Right ventricle myocardium inferior (tissue), 1 donor: Measurements from ENCODE around the gene CBX5. TPM values are rescaled to one million over a fixed set of nuclear protein-coding genes. Genes with fewer than 3 reads are reported as not detected.
A peak's percentile ranks its signal among the peaks of the same experiment; 100 is the strongest.
"Not testable (repeated sequence)": the region's sequence is repeated elsewhere in the genome, so short reads cannot be mapped to it uniquely, and the experiment has no call there.

Experiments used
- ATAC-seq: fragments of 200-7000 bp; cut with Tn5 transposase; one replicate; pipeline ENCODE4 v1.9.1; 2020; ENCODE audit warnings: mild to moderate bottlenecking, moderate library complexity
- DNase-seq: peaks from one replicate; pipeline ENCODE4 v3.0.0; 2021; ENCODE audit errors: missing footprints
- intact Hi-C: fragments of 100-400 bp; cut with DNase I; formaldehyde crosslinking; loops from one replicate; pipeline ENCODE4 v1.11.0; 2022
- long read RNA-seq: library from polyadenylated mRNA; unstranded; transcript quantifications from one replicate; pipeline ENCODE4 v2.0.0, GENCODE V29; 2021
- total RNA-seq: library from RNA; stranded (reverse); fragmentation: NEBNext Ultra II Directional; extraction: Animal tissue kit (Norgen Biotek cat#: 25700); gene quantifications from one replicate; pipeline ENCODE4 v1.2.1, GENCODE V29; 2021
- donor health status: DM: no; HTN: yes; CAD: no; lungs with severe emphysema.

CBX5 gene
- 43.0 TPM for total RNA-seq
- long read RNA-seq, full-length matches to known transcripts = 28 of 38 reads
- long read RNA-seq, partial matches to known transcripts = 2 of 38 reads
- long read RNA-seq, other reads (novel, unspliced or antisense) = 8 of 38 reads

GRCh38 chr12:54279632-54280467 lies at the start of gene CBX5:
Gene CBX5 (minus strand): TSS chr12:54280122. CDS start chr12:54257650, 22,472 bp downstream.
- intact Hi-C loops = loop anchor here (2.0 to 5.0 kb wide), 3 partner anchors 21 to 87 kb away; no protein-coding TSS in a partner anchor
- ATAC-seq (peak; percentile 91), DNase-seq (peak; percentile 99)

DNA sequence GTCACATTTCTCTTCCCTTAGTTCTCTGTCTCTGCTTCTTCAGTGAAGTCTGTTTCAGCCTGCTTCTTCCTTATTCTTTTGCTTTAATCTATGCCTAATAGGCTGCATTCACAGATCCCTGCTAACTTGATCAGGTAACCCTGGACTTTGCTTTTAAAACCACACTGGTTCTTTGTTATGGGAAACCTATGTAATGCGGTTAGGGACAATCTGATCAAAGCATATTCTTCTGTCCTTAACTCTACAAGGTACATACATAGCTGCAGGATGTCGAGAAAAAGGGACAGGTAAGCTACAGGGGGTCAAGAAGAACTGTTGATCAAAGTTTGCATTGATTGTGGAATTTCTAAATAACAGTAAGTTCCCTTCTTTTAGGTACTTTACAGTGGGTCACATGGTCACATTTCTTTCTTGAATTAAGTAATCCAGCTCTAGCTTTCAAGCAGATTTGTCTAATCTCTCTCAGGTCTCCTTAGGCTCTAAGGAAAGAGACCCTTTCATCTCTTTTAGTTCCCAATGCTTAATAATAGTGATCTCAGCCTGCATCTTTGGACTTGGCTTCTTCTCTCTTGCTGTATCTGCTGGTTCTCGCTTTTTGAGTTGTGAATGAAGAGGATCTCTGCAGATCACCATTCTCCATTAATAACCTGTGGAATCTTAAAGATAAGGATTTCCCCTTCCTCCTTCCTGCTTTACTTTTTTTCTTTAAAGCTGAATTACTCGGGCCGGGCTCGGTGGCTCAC lies 48.8 kb upstream of the CBX5 start:
- ATAC-seq (no peak), DNase-seq (no peak)
- intact Hi-C loops = no loop called here

DNA sequence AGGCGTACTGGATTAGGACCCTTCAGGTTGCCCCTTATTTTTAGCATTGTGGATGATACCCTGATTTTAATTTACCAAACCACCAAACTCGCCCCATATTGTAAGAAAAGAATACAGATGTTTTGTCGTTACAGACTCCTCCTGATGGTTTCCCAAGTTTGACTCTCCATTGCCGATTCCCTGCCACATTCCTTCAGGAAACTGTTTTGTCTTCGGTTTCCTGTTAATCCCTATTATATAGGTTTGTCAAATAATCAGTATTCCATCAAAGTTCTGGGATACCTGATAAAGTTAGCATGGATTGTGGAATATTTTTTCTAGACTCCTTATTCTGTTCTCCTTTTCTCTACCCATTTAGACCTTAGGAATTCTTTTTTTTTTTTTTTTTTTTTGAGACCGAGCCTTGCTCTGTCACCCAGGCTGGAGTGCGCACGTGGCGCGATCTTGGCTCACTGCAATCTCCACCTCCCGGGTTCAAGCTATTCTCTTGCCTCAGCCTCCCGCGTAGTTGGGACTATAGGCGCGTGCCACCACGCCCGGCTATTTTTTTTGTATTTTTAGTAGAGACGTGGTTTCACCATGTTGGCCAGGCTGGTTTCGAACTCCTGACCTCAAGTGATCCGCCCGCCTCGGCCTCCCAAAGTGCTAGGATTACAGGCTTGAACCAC lies 45.7 kb upstream of the CBX5 start:
- intact Hi-C loops = loop anchor here (1.0 kb wide), 1 partner anchor 44 kb away; no protein-coding TSS in a partner anchor
- not testable (repeated sequence) for ATAC-seq, DNase-seq

GRCh38 chr12:54324617-54325441 lies 44.9 kb upstream of the CBX5 start, which contains the start of gene COPZ1:
Gene COPZ1 (plus strand): TSS chr12:54325131. CDS start chr12:54325164, 33 bp downstream.
- peak; percentile 98 for ATAC-seq
- peak; percentile 96 for DNase-seq
- intact Hi-C loops = loop anchor here (1.0 kb wide), 1 partner anchor 44 kb away; no protein-coding TSS in a partner anchor

- DNase-seq (no peak), ATAC-seq (no peak)
- intact Hi-C loops = no loop called here
These were observed 41.4 kb upstream of the CBX5 start for GRCh38 chr12:54321363-54321762.

DNA sequence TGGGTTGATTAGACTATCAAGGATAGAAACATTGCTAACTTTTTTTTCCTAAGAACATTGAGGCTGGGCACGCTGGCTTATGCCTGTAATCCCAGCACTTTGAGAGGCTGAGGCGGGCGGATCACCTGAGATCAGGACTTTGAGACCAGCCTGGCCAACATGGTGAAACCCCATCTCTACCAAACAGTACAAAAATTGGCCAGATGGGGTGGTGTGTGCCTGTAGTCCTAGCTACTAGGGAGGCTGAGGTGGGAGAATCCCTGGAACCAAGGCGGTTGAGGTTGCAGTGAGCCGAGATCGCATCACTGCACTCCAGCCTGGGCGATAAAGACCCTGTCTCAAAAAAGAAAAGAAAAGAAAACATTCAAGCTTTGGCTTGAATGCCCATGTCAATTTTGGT lies 32.4 kb upstream of the CBX5 start:
- DNase-seq, intact Hi-C loops, ATAC-seq: not testable (repeated sequence)

GRCh38 chr12:54311051-54311450 lies 31.1 kb upstream of the CBX5 start:
- DNase-seq (no peak), ATAC-seq (no peak)
- intact Hi-C loops = no loop called here

- intact Hi-C loops = no loop called here
- DNase-seq (peak; percentile 95), ATAC-seq (peak; percentile 74)
These were observed 27.2 kb upstream of the CBX5 start for GRCh38 chr12:54306925-54307741.

DNA sequence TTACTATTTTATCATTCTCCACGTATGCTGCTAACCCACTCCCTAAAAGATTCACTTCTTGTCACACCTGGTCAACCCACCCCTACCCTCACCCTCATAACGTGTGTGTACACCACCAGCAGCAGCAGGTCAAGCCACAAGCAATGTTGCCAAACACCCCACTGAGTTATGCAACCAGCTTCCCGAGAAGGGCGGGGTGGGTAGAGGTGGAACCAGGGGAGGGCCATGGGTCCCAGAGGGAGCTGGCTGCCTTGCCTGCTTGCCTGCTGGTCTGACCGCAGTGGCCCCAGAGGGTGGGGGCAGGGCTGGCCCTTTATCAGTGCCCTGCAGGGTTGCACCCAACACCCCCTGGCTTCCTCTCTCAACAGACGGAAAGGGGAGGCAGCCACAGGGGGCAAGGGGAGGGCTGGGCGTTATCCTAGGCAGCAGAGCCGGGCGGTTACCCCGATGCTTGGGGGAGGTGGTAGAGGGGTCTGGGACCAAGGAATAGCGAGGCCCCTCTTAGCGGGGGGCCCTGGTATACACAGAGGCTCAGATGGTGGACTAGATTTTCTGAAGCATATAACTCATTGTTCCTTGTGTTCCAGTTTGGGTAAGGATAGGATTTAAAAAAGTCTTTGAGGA lies 24.4 kb upstream of the CBX5 start:
- intact Hi-C loops = no loop called here
- DNase-seq = peak; percentile 90
- ATAC-seq = peak; percentile 79

DNA sequence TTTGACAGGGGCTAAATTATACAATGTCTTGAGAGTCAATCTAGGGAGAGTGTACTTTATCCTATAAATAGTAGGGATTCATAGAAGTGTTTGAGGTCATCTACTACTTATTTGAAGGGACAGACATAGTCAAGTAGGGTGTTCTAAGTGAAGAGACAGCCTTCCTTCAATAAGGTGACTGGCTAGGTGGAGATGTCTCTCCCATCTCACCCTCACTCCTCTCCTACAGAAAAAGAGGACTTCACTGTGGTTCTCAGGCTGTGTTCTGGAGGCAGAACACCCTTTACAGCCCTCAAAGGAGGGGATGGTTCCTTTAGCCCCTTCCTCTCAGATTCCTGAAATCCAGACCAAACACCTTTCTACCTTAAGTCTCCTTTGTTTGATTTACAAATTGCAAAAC lies 23.7 kb upstream of the CBX5 start:
- intact Hi-C loops = no loop called here
- no peak for ATAC-seq
- DNase-seq = no peak

- intact Hi-C loops = no loop called here
- ATAC-seq (no peak), DNase-seq (no peak)
These were observed 21.6 kb upstream of the CBX5 start for GRCh38 chr12:54301428-54302048.

GRCh38 chr12:54300732-54301427 lies 21.0 kb upstream of the CBX5 start, which contains the start of gene NFE2:
Gene NFE2 (minus strand): TSS chr12:54301015. CDS start chr12:54295248, 5,767 bp downstream.
- DNase-seq = peak; percentile 88
- ATAC-seq = peak; percentile 54
- intact Hi-C loops = no loop called here

DNA sequence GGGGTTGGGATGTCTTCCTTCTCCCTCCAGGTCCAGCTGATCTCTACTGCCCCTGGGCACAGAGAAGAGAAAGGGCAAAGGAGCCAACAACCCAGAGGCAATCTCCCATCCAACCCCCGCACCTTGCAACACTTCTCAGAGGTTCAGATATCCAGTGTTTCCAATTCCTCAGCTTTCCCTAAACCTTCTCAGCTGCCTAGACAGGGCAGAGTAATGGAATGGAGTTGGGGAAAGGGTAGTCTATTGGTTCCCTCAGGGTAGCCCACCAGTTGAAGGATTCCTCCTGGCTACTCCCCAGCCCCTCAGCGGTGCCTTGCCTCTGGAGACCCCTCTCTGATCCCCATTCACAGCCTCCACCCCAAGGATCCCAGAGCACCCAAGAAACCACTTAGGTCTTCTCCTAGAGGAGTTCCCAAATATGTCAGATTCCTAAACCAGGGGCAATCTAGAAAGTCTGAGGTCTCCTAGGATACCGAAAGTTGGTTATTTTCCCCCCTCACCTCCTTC lies 20.4 kb upstream of the CBX5 start:
- ATAC-seq (no peak), DNase-seq (no peak)
- intact Hi-C loops = no loop called here

DNA sequence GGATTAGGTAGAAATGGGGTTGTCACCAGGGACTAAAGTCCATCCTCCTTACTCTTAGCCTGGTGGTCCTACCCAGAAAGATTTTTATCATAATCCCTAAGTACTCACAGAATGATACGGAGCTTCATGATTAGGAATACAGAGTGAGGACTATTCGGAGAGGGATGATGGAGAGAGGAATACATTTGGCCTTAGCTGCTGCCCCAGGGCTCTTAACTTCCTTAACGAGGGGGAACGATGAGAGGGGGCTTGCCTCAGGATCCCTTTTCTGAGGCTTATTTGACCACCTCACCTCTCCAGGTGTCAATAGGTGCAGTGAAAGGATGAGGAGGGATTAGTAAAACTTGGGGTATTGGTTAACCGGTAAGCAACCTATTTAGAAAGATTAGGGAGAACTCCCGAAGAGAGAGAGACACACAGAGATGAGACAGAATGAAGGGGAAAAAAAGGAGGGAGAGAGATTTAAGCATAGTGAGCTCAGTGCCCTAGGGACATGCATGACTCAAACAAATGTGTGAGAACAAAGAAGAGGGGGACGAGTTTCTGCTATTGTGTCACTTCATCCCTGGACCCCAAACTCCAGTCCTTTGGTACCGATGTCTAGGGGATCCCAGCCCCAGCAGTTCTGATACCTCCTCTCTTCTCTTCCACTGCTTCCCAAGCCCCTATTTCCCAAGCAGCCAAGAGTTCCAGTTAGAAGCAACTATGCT lies 19.7 kb upstream of the CBX5 start:
- no peak for DNase-seq
- intact Hi-C loops = loop anchor here (1.0 kb wide), 1 partner anchor 21 kb away; no protein-coding TSS in a partner anchor
- no peak for ATAC-seq

- ATAC-seq (no peak), DNase-seq (no peak)
- intact Hi-C loops = loop anchor here (1.0 kb wide), 1 partner anchor 21 kb away; no protein-coding TSS in a partner anchor
These were observed 19.0 kb upstream of the CBX5 start for GRCh38 chr12:54298904-54299303.
